ENCODE measurements around the gene PRKCD. TPM values are rescaled to one million over a fixed set of nuclear protein-coding genes. Genes with fewer than 3 reads are reported as not detected.

Gene PRKCD
- polyA plus RNA-seq, 3 donors = 123 to 329 (median 158) TPM

GRCh38 chr3:53140847-53141845, 19.9 kb upstream of the PRKCD start:
- intact Hi-C loops (cut with micrococcal nuclease) = loop anchor here in 1 of 2 donors (5.0 kb wide), 1 partner anchor 39 kb away; no protein-coding TSS in a partner anchor
- Mint-ChIP-seq H3K36me3 (peaks cover 0 to 2% of the 10 kb centered on the region in 2 donors), H3K27me3 (ENCODE audit: low read depth in 3 of 3) (no peaks in the 10 kb centered on the region), H3K4me1 (peaks cover 65% of the 10 kb centered on the region), H3K9me3 (no peaks in the 10 kb centered on the region), H3K4me3 (peak overlapping the region in 1 of 2 donors; percentile 59), H3K27ac (peak overlapping the region; percentile 87 to 99 (median 95))
- Histone ChIP-seq H3K4me3 (replicated peaks in 1 of 3; ENCODE audit: low read depth in 2 of 3, low read length in 3 of 3) (peak overlapping the region in 1 of 3 experiments; percentile 56), H2AFZ (ENCODE audit: insufficient read depth, low read depth, low read length, poor library complexity, severe bottlenecking) (no peak overlapping the region), H3K4me1 (ENCODE audit: control insufficient read depth in 1 of 2, insufficient read depth in 2 of 2, low read length in 2 of 2) (peaks cover 57 to 60% of the 10 kb centered on the region in 2 donors), H4K20me1 (ENCODE audit: insufficient read depth, low read length) (no peaks in the 10 kb centered on the region), H3K27me3 (ENCODE audit: control insufficient read depth in 2 of 2, insufficient read depth in 2 of 2, low read length in 2 of 2) (no peaks in the 10 kb centered on the region), H3K27ac (ENCODE audit: low read depth in 1 of 2, low read length in 2 of 2) (peak overlapping the region; percentile 78 to 91), H3K9ac (ENCODE audit: insufficient read depth, low read length, poor library complexity, severe bottlenecking) (peak overlapping the region; percentile 50), H3K79me2 (ENCODE audit: insufficient read depth, low read length) (peaks cover 8% of the 10 kb centered on the region), H3K9me3 (replicated peaks in 1 of 2; ENCODE audit: control insufficient read depth in 1 of 2, insufficient read depth in 1 of 2, low read length in 2 of 2) (no peaks in the 10 kb centered on the region), H3K36me3 (replicated peaks in 1 of 2; ENCODE audit: control insufficient read depth in 1 of 2, insufficient read depth in 2 of 2, low read length in 2 of 2) (no peaks in the 10 kb centered on the region), H3K4me2 (replicated peaks; ENCODE audit: extremely low read depth, low read length, poor library complexity, severe bottlenecking) (peak overlapping the region; percentile 66)
- 40% methylated on average over 1 of the region's 6 CpGs for WGBS (ENCODE audit: insufficient coverage)
- peak; percentile 86 to 98 (median 95) for DNase-seq
- TF ChIP-seq, protein P1, sequence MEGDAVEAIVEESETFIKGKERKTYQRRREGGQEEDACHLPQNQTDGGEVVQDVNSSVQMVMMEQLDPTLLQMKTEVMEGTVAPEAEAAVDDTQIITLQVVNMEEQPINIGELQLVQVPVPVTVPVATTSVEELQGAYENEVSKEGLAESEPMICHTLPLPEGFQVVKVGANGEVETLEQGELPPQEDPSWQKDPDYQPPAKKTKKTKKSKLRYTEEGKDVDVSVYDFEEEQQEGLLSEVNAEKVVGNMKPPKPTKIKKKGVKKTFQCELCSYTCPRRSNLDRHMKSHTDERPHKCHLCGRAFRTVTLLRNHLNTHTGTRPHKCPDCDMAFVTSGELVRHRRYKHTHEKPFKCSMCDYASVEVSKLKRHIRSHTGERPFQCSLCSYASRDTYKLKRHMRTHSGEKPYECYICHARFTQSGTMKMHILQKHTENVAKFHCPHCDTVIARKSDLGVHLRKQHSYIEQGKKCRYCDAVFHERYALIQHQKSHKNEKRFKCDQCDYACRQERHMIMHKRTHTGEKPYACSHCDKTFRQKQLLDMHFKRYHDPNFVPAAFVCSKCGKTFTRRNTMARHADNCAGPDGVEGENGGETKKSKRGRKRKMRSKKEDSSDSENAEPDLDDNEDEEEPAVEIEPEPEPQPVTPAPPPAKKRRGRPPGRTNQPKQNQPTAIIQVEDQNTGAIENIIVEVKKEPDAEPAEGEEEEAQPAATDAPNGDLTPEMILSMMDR (IDR thresholded peaks at IDR 0.05) = no peak

DNA sequence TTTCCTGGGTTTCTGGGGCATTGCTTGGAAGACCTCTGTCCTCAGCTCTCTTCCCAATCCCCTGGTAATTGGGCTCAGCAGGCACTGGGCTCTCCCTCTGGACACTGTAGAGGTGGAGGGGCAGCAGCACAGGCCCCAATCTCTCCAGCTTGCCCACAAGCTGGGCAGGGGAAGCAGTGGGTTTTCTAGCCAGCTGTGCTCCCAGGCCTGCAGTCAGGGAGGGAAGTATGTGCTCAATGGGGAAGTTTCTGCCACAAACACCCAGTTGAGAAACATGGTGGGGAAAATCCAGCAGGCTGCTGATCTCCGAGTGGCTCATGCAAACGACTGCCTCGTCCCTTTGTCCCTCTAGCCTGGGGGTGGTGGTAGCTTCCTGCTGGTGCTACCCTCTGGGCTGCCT, 18.0 kb upstream of the PRKCD start:
- no CpG with 5 or more reads among the region's 3 CpGs for WGBS (ENCODE audit: insufficient coverage)
- H3K27ac ChIP-seq (ENCODE audit: low read depth in 1 of 2, low read length in 2 of 2) = peak overlapping the region; percentile 78 to 91
- H2AFZ ChIP-seq (ENCODE audit: insufficient read depth, low read depth, low read length, poor library complexity, severe bottlenecking) = no peak overlapping the region
- no peaks in the 10 kb centered on the region for H3K27me3 Mint-ChIP-seq (ENCODE audit: low read depth in 3 of 3)
- no peaks in the 10 kb centered on the region for H3K36me3 ChIP-seq (replicated peaks in 1 of 2; ENCODE audit: control insufficient read depth in 1 of 2, insufficient read depth in 2 of 2, low read length in 2 of 2)
- H3K9me3 Mint-ChIP-seq = no peaks in the 10 kb centered on the region
- peaks cover 74% of the 10 kb centered on the region for H3K4me1 Mint-ChIP-seq
- H3K36me3 Mint-ChIP-seq = peaks cover 0 to 2% of the 10 kb centered on the region in 2 donors
- H3K9me3 ChIP-seq (replicated peaks in 1 of 2; ENCODE audit: control insufficient read depth in 1 of 2, insufficient read depth in 1 of 2, low read length in 2 of 2) = no peaks in the 10 kb centered on the region
- H3K79me2 ChIP-seq (ENCODE audit: insufficient read depth, low read length) = peaks cover 8% of the 10 kb centered on the region
- peak overlapping the region in 1 of 2 donors; percentile 64 for H3K4me3 Mint-ChIP-seq
- H4K20me1 ChIP-seq (ENCODE audit: insufficient read depth, low read length) = no peaks in the 10 kb centered on the region
- peak overlapping the region; percentile 87 to 99 (median 95) for H3K27ac Mint-ChIP-seq
- no peak overlapping the region for H3K9ac ChIP-seq (ENCODE audit: insufficient read depth, low read length, poor library complexity, severe bottlenecking)
- H3K4me1 ChIP-seq (ENCODE audit: control insufficient read depth in 1 of 2, insufficient read depth in 2 of 2, low read length in 2 of 2) = peaks cover 68 to 71% of the 10 kb centered on the region in 2 donors
- H3K4me3 ChIP-seq (replicated peaks in 1 of 3; ENCODE audit: low read depth in 2 of 3, low read length in 3 of 3) = peak overlapping the region in 1 of 3 experiments; percentile 21
- TF ChIP-seq, protein P1 (IDR thresholded peaks at IDR 0.05) = no peak
- H3K4me2 ChIP-seq (replicated peaks; ENCODE audit: extremely low read depth, low read length, poor library complexity, severe bottlenecking) = peak overlapping the region; percentile 52
- no peaks in the 10 kb centered on the region for H3K27me3 ChIP-seq (ENCODE audit: control insufficient read depth in 2 of 2, insufficient read depth in 2 of 2, low read length in 2 of 2)
- peak; percentile 85 to 98 (median 92) for DNase-seq
- intact Hi-C loops (cut with micrococcal nuclease) = loop anchor here in 1 of 2 donors (2.0 to 5.0 kb wide), 2 partner anchors 16 to 41 kb away; no protein-coding TSS in a partner anchor
